HL-60 (cell line): Measurements from ENCODE around the gene DDX24.

Experiments used
- TF ChIP-seq, protein P1 (sequence below): IDR thresholded peaks from one replicate; pipeline ENCODE4 v1.5.1; 2011; ENCODE audit warnings: low read length, control low read depth, inconsistent platforms; ENCODE audit not compliant: insufficient read depth
- TF ChIP-seq, protein P2 (sequence below): IDR thresholded peaks from 2 replicates; pipeline ENCODE4 v1.6.1; 2012; ENCODE audit warnings: low read depth; ENCODE audit not compliant: insufficient replicate concordance

DNA sequence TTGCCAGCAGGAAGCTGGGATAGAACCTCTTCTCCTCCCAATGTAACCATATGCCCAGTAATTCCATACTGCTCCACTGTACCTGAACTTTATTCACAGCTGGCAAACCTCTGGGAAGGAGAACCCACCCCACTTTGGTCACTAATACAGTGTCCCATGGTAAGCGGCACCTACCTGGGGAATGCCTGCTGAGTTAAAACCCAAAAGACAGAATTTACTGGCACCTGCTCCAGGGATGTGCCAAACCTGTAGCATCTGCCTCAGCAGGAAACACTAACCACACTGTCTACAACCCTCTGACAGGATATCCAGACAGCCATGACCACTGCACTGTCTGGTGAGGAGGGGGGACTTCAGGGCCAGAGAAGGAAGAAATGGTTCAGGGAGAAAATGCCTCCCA, 26.6 kb downstream of the DDX24 start:
- TF ChIP-seq, protein P1, sequence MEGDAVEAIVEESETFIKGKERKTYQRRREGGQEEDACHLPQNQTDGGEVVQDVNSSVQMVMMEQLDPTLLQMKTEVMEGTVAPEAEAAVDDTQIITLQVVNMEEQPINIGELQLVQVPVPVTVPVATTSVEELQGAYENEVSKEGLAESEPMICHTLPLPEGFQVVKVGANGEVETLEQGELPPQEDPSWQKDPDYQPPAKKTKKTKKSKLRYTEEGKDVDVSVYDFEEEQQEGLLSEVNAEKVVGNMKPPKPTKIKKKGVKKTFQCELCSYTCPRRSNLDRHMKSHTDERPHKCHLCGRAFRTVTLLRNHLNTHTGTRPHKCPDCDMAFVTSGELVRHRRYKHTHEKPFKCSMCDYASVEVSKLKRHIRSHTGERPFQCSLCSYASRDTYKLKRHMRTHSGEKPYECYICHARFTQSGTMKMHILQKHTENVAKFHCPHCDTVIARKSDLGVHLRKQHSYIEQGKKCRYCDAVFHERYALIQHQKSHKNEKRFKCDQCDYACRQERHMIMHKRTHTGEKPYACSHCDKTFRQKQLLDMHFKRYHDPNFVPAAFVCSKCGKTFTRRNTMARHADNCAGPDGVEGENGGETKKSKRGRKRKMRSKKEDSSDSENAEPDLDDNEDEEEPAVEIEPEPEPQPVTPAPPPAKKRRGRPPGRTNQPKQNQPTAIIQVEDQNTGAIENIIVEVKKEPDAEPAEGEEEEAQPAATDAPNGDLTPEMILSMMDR = no peak
- TF ChIP-seq, protein P2, sequence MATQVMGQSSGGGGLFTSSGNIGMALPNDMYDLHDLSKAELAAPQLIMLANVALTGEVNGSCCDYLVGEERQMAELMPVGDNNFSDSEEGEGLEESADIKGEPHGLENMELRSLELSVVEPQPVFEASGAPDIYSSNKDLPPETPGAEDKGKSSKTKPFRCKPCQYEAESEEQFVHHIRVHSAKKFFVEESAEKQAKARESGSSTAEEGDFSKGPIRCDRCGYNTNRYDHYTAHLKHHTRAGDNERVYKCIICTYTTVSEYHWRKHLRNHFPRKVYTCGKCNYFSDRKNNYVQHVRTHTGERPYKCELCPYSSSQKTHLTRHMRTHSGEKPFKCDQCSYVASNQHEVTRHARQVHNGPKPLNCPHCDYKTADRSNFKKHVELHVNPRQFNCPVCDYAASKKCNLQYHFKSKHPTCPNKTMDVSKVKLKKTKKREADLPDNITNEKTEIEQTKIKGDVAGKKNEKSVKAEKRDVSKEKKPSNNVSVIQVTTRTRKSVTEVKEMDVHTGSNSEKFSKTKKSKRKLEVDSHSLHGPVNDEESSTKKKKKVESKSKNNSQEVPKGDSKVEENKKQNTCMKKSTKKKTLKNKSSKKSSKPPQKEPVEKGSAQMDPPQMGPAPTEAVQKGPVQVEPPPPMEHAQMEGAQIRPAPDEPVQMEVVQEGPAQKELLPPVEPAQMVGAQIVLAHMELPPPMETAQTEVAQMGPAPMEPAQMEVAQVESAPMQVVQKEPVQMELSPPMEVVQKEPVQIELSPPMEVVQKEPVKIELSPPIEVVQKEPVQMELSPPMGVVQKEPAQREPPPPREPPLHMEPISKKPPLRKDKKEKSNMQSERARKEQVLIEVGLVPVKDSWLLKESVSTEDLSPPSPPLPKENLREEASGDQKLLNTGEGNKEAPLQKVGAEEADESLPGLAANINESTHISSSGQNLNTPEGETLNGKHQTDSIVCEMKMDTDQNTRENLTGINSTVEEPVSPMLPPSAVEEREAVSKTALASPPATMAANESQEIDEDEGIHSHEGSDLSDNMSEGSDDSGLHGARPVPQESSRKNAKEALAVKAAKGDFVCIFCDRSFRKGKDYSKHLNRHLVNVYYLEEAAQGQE = no peak
